ENCODE data around the gene SPRR1B. TPM values are rescaled to one million over a fixed set of nuclear protein-coding genes. Genes with fewer than 3 reads are reported as not detected.
"Not testable (repeated sequence)": the region's sequence is repeated elsewhere in the genome, so short reads cannot be mapped to it uniquely, and the experiment has no call there.

SPRR1B gene, protein sequence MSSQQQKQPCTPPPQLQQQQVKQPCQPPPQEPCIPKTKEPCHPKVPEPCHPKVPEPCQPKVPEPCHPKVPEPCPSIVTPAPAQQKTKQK
- not detected in 2 replicates for total RNA-seq
- polyA plus RNA-seq (2012), result not detected

DNA sequence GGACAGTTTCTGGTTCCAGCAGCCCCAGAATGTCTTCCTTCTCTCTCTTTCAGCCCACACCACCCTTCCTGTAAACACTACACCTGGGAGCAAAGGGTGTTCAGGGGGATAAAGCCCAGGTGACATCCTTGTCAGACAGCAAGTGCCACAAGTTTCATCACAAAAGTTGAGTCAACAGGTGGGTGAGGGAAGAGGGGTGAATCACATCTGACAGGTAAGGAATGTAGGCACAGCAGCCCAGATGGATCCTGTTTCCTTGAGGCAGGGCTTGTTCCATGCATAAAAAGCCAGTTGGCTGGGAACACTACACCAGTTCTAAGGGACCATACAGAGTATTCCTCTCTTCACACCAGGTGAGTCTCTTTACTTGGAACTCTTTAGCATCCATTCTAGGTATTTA, at the start of gene SPRR1B:
SPRR1B (plus strand) TSS at position 309 of the 400 bp plus-strand sequence. CDS start 1,143 bp downstream, outside the sequence.
- no peak for DNase-seq (ENCODE audit: low read depth)

DNA sequence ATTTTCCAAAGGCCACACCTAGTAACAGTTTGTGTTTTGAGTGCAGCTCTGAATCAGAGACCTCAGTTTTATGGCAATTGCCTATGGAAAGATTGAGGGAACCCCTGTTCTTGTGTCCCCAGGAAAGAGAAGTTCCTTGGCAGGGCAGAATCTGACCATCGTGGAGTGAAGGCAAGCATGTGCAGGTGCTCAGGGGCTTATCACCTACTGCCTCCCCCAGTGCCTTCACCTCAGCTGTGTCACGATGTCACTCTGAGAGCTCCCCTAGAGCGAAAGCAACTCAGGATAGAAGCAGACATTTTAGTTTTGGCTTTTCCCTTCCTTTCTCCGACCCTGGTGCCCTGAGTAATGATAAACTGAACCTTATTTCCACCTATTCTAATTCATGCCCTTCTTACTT, 48.9 kb upstream of the SPRR1B start:
- no peak for DNase-seq (ENCODE audit: low read depth)

DNA sequence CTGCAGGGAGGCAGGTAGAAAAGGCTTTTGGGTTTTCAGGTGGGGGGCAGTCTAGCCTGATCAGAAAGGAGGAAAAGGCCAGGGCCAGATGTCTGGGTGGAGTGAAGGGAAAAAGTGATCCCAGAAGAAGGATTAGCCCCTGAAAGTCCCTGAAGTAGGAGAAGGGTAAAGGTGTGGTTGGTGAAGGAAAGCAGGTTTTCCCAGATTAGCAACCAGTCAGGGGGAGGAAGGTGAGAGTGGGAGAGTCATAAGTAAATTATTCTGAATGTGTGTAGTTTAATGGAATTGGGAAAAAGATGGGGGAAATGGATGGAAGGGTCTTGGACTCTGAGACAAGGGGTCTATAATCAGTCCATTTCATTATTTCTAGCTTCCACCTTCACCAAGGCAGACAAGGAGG, 47.8 kb upstream of the SPRR1B start:
- no peak for DNase-seq (ENCODE audit: low read depth)

DNA sequence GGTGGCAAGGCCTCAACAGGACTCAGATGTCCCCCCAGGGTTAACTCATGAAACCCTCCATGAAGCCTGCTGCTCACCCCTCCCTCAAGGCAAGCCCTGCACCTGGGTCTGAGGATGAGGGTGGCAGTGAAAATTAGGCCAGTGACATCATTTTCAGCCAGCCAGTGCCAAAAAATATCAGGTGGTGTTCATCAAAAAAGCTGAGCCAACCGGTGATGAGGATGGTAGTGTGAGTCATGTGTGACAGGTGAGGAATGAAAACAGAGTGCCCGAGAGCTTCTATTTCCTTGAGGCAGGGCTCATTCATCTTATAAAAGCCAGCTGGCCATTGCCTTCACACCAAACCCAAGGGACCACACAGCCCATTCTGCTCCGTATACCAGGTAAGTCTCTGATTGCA, 47.3 kb upstream of the SPRR1B start, which contains the start of gene SPRR1A:
SPRR1A (plus strand) TSS at position 339 of the 400 bp plus-strand sequence. CDS start 1,150 bp downstream, outside the sequence.
- no peak for DNase-seq (ENCODE audit: low read depth)

DNA sequence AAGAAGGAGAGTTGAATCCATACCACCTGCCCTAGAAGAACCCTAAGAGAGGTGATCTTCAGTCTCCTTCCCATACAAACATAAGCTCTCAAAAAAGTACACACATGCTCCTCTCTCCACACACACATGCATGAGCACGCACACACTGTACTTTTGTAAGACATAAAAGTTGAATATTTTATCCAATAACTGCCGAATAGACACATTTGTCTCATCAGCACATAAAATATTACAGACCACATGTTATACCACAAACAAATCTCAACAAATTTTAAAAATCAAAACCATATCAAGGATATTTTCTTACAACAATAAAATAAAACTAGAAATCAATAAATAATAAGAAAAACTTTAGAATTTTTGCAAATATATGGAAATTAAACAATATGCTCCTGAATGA, 44.4 kb upstream of the SPRR1B start:
- no peak for DNase-seq (ENCODE audit: low read depth)

DNA sequence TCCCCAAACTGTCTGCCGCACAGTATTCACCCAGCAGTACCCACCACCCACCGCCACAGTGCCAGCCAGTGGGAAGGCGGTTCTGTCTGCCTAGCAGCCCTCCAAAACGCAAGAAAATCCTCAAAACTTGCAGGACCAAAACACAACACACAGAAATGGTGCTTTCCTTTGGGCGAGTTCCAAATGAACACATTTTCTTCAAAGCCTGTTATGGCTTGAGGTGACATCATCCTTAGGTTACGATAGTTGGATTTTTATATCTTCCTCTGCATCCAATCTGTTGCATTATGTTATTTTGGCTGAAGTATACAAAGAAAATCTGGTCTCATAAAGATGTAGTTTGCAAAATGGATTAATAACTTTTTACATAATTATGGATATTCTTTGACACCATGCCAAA, 37.8 kb upstream of the SPRR1B start:
- no peak for DNase-seq (ENCODE audit: low read depth)

DNA sequence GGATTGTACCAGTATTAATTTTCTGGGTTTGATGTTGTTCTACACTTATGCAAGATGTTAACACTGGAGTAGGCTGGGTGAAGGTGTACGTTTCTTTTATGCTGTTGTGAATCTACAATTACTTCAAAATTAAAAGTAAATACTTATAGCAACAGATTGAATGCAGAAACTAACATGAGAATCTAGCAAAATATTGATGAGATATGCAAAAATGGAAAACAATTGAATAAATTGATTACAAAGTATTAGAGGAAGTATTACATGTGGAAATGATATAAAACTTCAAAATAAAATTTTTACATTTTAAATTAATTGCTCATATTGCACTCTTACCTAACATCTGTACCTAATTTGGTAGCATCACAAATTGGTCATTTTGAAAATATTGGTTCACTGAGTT, 35.2 kb upstream of the SPRR1B start:
- DNase-seq (ENCODE audit: low read depth), result no peak

DNA sequence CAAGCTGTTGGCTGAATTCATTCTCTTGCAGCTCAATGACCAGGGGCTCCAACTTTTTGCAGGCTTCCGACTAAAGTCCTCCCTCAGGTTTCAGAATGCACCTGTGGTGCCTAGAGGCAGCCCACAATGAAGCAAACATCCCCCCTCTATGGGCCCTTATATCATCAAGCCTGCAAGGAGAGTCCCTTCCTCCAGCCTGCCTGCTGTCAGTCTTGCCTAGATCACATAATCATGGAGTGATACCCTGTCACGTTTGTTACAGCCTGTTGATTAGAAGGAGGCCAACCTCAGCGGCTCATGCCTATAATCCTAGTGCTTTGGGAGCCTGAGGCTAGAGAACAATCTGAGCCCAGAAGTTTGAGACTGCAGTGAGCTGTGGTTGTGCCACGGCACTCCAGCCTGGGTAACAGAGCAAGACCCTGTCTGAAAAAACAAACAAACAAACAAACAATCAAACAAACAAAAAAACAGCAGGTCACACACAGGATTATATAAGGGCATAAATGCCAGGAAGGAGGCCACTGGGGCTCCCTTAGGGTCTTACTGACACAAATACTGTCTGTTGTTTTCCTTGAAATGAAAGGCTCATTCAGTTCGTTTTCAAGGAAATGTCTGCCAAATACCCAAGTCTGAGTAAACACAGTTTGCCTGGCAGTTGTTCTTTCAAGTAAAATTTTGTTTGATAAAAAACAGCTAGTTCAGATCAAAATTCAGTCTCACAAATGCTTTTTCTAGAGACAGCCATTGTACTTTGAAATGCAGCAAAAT, 34.2 kb upstream of the SPRR1B start:
- no peak for DNase-seq (ENCODE audit: low read depth)

DNA sequence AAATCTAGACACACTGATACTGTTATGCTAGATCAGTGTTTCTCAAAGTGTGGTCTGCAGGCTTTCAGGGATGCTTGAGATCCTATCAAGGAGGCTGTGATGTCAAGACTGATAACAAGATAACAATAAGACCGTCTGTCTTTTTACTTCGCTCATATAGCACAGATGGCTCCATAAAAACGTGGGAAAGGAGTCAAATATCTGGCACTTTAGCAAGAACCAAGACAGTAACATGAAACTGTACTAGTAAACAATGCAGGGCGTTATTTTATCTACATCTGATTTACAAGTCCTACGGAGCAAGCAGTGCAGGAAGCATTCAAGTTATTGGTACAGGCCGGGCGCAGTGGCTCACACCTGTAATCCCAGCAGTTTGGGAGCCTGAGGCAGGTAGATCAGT, 33.1 kb upstream of the SPRR1B start:
- no peak for DNase-seq (ENCODE audit: low read depth)

DNA sequence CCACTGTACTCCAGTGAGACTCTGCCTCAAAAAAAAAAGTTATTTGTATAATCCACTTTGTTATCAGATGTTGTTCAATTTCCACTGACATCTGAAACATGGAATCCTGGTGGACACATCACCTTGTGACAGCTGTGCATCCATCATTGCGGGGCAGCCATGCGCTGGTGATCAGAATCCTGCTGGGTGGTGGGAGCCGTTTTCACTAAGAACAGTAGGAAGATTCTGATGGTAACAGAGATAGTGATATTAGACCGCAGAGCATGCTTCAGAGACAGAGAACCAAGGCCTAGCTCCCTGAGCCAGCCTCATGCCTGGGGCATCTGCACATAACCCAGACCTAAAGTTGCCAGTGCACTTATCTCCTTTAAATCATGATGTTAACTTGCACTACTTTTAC, 32.5 kb upstream of the SPRR1B start:
- DNase-seq (ENCODE audit: low read depth), result no peak

DNA sequence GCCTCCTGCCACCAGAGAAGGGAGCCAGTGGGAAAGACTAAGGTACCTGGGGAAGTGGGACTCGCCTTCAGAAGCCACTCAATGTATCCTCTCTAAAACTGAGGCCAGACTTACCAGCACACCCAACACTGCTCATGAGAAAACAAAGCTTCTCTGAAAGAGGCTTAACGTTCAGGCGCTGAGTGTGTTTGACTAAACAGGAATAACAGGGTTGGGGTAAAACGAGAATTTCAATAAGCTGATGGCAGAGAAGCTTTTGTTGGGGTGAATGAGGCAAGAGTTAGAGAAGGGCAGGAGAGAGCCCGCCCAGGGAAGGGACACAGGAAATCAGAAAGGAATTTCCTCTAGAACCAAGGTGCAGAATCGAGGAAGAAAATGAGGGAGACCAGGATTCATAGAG, 31.2 kb upstream of the SPRR1B start:
- no peak for DNase-seq (ENCODE audit: low read depth)

DNA sequence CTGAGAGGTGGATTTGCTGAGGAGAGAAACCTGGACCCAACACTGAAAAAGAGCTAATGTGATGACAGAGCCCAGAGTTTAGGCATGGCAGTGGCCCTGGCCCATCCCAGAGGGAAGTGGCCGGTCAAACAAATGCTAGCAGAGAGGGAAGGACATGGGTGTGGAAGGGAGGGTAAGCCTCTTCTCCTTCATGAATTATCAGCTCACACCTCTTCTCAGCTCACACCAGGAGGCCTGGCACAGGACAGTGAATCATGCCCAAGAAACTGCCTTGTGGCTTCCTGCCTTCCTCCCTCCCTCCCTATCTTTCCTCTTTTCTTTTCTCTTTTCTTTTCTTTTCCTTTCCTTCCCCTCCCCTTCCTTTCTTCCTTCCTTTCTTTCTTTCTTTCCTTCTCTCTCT, 30.7 kb upstream of the SPRR1B start:
- no peak for DNase-seq (ENCODE audit: low read depth)

DNA sequence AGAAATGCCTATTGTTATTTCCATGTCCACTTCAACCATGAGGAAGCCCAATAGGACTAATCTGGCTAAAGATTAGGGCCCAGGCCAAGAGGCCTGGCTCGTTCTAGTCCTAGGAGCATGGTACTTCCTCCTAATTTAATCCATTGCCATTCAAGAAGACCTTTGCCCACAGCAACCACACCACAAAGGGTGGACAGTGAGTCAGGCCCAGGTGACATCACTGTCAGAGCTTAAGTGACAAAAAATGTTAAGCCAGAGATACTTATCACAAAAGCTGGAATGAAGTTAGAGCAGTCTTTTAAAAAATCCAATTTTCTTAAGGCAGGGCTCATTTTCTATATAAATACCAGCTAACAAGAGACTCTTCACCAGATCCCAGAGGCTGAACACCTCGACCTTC, 29.6 kb upstream of the SPRR1B start, which contains the start of gene SPRR3:
SPRR3 (plus strand) TSS at position 368 of the 400 bp plus-strand sequence. CDS start 1,272 bp downstream, outside the sequence.
- no peak for DNase-seq (ENCODE audit: low read depth)

DNA sequence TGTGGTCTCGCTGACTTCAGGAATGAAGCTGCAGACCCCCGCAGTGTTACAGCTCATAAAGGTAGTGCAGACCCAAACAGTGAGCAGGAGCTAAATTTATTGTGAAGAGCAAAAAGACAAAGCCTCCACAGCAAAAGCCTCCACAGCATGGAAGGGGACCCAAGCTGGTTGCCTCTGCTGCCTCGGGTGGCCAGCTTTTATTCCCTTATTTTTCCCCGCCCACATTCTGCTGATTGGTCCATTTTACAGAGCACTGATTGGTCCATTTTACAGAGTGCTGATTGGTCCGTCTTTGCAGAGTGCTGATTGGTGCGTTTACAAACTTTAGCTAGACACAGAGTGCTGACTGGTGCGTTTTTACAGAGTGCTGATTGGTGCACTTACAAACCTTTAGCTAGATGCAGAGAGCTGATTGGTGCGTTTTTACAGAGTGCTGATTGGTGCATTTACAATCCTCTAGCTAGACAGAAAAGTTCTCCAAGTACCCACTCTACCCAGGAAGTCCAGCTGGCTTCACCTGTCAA, 19.7 kb upstream of the SPRR1B start:
- not testable (repeated sequence) for DNase-seq (ENCODE audit: low read depth)

DNA sequence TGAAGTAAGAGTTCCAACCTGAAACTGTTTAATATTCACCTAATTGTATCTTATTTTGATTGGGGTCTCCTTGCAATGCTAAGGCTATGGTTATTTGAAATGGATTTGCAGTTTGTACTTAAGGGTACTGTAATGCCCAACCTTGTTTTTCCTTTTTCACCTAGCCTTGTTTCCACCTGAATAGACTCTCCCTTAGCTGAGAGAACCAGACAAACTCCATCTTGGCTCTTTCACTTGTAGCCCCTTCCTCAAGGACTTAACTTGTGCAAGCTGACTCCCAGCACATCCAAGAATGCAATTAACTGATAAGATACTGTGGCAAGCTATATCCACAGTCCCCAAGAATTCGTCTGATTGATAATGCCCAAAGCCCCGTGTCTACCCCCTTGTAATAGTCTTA, 9.2 kb upstream of the SPRR1B start:
- not testable (repeated sequence) for DNase-seq (ENCODE audit: low read depth)

DNA sequence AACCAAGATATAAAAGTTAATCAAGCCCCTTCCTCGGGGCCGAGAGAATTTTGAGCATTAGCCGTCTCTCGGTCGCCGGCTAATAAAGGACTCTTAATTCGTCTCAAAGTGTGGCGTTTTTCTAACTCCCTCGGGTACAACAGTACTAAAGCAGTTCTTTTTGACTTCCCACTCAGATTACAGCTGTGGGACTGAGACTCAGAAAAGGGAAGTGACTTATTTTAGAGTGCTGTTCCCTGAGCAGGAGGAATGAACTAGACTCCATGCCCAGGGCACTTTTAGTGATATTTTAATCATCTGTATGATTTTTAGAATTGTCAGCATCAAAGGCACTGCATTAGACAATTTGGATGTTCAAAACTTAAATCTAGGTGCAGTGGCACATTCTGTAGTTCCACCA, 8.7 kb upstream of the SPRR1B start:
- not testable (repeated sequence) for DNase-seq (ENCODE audit: low read depth)

DNA sequence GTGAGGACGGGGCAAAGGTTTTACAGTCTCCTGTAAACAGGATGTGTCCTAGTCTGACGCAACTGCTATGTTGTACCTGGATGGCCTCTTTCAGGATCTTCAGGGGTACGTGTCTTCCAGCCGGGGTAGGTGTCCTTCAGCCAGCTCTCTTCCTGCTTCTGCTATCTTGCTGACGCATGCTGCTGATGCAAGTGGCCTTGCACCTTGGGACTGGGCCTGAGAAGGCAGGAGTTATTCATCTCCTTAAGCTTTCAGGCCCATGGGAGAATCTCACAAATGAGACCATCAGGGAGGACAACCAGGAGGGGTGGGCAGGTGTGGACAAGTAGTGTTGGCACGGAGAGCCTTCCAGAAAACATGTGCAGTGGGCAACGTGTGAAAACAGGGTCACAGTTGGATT, 7.9 kb upstream of the SPRR1B start:
- no peak for DNase-seq (ENCODE audit: low read depth)

DNA sequence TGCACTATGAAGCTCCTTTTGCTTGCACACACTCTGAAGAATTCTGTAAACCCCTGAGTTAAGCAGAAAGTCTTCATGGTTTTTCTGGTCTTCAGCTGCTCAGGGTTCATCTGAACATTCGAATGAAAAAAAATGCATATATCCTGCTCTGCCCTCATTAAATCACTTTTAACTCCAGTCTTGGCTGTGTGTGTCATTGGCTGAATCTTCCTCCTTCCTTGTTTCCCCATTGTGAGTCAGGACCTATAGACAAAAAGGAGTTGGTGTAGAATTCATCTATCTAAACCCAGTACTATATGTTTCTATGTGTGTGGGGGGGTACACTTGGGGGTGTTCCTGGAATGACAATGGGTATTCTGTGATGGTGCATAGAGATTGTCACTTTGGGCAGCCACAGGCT, 6.6 kb upstream of the SPRR1B start:
- DNase-seq (ENCODE audit: low read depth), result no peak

DNA sequence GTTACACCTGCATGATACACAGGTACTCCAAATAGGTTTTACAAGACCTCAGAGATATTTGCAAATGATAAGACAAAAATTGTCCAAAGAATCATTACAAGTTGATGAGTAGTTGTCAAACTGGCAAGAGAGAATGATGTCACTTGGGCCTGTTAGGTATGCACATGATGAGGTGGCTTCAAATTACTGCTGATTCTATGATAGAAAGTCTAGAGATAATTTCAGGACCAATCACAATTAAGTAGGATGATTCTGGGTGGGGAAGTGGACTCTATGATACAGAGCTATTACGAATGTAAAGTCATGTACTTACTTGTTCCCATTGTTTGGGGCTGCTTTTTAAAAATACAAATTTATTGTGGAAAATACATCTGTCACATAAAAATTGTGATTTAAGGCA, 5.2 kb upstream of the SPRR1B start:
- no peak for DNase-seq (ENCODE audit: low read depth)

DNA sequence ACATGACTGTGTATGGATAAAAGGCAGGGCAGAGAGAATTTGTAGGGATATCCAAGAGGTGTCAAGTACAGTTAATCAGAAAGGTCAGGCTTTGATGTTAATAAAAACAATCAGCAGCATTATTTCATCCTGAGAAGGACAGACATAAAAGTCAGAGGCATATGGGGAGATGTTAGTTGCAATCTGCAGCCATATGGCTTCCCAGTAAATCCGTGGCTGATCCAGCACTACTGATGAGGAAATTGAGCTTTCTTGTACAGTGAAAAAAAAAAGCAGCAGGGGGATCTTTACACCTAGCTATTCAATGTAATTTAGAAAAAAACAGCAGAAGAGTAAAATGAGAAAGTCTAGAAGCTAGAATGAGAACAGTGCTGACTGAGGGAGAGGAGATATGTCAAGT, 2.2 kb upstream of the SPRR1B start:
- DNase-seq (ENCODE audit: low read depth), result no peak

DNA sequence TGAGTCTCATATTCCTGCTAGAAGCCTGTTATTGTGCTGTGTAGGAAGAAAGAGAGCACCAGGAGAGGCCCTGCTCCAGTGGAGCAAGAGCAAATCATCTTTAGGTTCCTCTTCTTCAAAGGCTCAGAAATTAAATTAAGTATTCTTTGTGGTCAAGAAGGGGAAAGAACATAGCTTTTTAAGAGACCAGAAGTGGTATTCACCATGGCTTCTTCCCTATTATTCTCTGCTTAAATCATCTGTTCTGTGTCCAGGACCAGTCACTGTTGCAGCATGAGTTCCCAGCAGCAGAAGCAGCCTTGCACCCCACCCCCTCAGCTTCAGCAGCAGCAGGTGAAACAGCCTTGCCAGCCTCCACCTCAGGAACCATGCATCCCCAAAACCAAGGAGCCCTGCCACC, 1.1 kb downstream of the SPRR1B start:
- DNase-seq (ENCODE audit: low read depth), result no peak

DNA sequence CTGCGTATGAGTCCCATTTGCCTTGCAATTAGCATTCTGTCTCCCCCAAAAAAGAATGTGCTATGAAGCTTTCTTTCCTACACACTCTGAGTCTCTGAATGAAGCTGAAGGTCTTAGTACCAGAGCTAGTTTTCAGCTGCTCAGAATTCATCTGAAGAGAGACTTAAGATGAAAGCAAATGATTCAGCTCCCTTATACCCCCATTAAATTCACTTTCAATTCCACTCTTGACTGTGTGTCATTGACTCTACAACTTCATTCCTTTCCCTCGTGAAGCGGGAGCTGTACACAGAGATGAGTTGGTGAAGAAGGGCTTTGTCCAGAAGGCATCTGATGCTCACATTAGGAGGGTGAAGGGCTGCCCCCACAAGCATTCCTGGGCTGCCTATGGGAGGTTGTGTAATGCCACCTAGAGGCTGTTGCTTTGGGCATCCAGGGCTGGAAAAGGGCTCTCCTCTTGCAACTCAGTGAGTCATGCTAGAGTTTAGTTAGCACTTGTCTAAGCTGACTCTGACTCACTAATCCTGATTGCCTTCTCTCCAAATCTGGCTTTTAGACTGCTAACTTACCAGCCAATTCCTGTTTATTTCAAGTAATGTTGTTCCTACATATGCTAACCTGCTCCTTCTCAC, 1.8 kb downstream of the SPRR1B start:
- DNase-seq (ENCODE audit: low read depth), result peak; percentile 20
